Neural progenitor cell (in vitro differentiated cells): ENCODE results near the gene TEP1. TPM values are rescaled to one million over a fixed set of nuclear protein-coding genes. Genes with fewer than 3 reads are reported as not detected.

Experiments used
- DNase-seq: peaks from one replicate; pipeline ENCODE4 v3.0.0-alpha.2; 2016; ENCODE audit warnings: low spot score
- H2AFZ ChIP-seq: fragments of 200-600 bp; sonication (generic); replicated peaks from 2 replicates; pipeline ENCODE4 v1.6.1; 2016; ENCODE audit warnings: antibody characterized with exemption
- H3F3A ChIP-seq: fragments of 200-600 bp; sonication (generic); 2 replicates; pipeline ENCODE4 v1.6.1; 2016; ENCODE audit warnings: antibody characterized with exemption, low read depth
- H3K27ac ChIP-seq: fragments of 200-600 bp; sonication (generic); 2 replicates; pipeline ENCODE4 v1.5.1; 2016; ENCODE audit warnings: mild to moderate bottlenecking
- H3K27me3 ChIP-seq: fragments of 200-600 bp; sonication (generic); 2 replicates; pipeline ENCODE4 v1.6.1; 2016; ENCODE audit warnings: mild to moderate bottlenecking, moderate library complexity
- H3K36me3 ChIP-seq: fragments of 200-600 bp; sonication (generic); 2 replicates; pipeline ENCODE4 v1.5.1; 2016
- H3K4me1 ChIP-seq: fragments of 200-600 bp; sonication (generic); 2 replicates; pipeline ENCODE4 v1.6.1; 2016; ENCODE audit warnings: mixed run types
- H3K4me2 ChIP-seq: fragments of 200-600 bp; sonication (generic); 2 replicates; pipeline ENCODE4 v1.6.1; 2016
- H3K4me3 ChIP-seq: fragments of 200-600 bp; sonication (generic); 2 replicates; pipeline ENCODE4 v1.5.1; 2016
- H3K79me2 ChIP-seq: fragments of 200-600 bp; sonication (generic); 2 replicates; pipeline ENCODE4 v1.6.1; 2016; ENCODE audit warnings: low read depth
- H3K9ac ChIP-seq: fragments of 200-600 bp; sonication (generic); 2 replicates; pipeline ENCODE4 v1.6.1; 2016
- H3K9me3 ChIP-seq: fragments of 200-600 bp; sonication (generic); 2 replicates; pipeline ENCODE4 v1.5.1; 2016; ENCODE audit warnings: low read depth
- H4K20me1 ChIP-seq: fragments of 200-600 bp; sonication (generic); 2 replicates; pipeline ENCODE4 v1.6.1; 2016; ENCODE audit warnings: low read depth
- H3K27ac Mint-ChIP-seq: 3 replicates; pipeline ENCODE4 v1.8.0; 2021; ENCODE audit warnings: mixed read lengths
- H3K27me3 Mint-ChIP-seq: 2 replicates; pipeline ENCODE4 v1.8.0; 2022; ENCODE audit warnings: low read depth, mild to moderate bottlenecking, inconsistent platforms, moderate library complexity, mixed read lengths; ENCODE audit not compliant: insufficient read depth
- H3K36me3 Mint-ChIP-seq: 3 replicates; pipeline ENCODE4 v1.8.0; 2021; ENCODE audit warnings: mixed read lengths
- H3K4me1 Mint-ChIP-seq: 3 replicates; pipeline ENCODE4 v1.8.0; 2021; ENCODE audit warnings: mixed read lengths
- H3K4me3 Mint-ChIP-seq: 3 replicates; pipeline ENCODE4 v1.8.0; 2021; ENCODE audit warnings: mild to moderate bottlenecking, moderate library complexity, mixed read lengths
- H3K9me3 Mint-ChIP-seq: 3 replicates; pipeline ENCODE4 v1.8.0; 2020; ENCODE audit warnings: mixed read lengths
- EZH2 ChIP-seq: fragments of 200-600 bp; sonication (generic); IDR thresholded peaks from 2 replicates; pipeline ENCODE4 v1.6.1; 2017; ENCODE audit warnings: antibody characterized with exemption, mild to moderate bottlenecking, moderate library complexity
- EZH2phosphoT487 ChIP-seq: fragments of 200-600 bp; sonication (generic); IDR thresholded peaks from 2 replicates; pipeline ENCODE4 v1.6.1; 2017; ENCODE audit warnings: antibody characterized with exemption
- total RNA-seq: library from RNA; depleted of rRNA; stranded (reverse); fragments of >200 nt; gene quantifications from 2 replicates; pipeline ENCODE4 v1.2.3, GENCODE V29; 2015; ENCODE audit warnings: low replicate concordance
- TF ChIP-seq, protein P1 (sequence below): fragments of 200-600 bp; sonication (generic); IDR thresholded peaks from 2 replicates; pipeline ENCODE4 v1.5.1; 2017; ENCODE audit warnings: antibody characterized with exemption, mild to moderate bottlenecking

The TEP1 gene
- total RNA-seq, 1 donor from 2014 or later = 19.8 TPM

DNA sequence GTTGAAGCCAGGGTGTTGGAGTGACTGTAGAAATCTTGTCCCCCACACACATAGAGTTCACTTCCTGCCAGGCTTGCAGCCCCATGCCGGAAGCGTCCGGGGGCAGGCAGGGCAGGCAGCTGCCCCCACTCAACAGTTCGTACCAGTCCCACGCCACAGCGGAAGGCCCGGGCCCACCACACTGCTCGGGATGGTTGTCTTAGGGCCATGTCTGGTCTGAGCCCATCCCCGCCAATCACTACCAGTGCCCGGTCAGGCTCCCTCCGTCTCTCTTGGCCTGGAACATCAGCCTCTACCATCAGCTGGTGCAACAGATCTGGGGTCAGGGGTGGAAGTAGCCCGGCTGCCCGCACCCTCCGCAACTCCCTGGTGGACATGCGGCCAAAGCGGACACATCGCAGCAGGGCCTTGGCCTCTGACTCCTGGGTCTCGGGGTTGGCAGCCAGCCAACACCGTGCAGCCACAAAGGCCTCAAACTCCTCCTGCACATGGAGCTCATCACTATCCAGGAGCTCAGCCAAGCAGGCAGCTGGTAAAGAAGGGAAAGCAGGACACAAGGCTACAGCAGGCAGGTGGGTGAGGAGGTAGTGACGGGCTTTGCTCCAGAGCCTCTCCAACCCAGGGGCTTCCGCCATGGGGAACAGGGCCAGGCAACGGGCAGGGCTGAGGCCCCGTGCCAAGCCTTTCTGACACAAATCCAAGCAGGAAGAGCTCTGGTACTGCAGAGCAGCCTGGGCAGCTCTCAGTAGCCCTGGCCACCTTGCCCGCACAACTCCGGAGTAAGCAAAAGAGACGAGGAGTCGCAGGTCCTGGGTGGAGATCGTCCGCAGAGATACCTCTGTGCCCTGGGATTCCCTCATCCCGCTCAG, 16.7 kb upstream of the TEP1 start:
- Mint-ChIP-seq H3K27me3 (peaks cover 3% of the 10 kb centered on the region), H3K4me3 (no peak overlapping the region), H3K36me3 (no peaks in the 10 kb centered on the region), H3K9me3 (no peaks in the 10 kb centered on the region), H3K27ac (no peak overlapping the region), H3K4me1 (no peaks in the 10 kb centered on the region)
- Histone ChIP-seq H4K20me1 (no peaks in the 10 kb centered on the region), H3K27me3 (no peaks in the 10 kb centered on the region), H3K4me1 (no peaks in the 10 kb centered on the region), H3K27ac (no peak overlapping the region), H3F3A (no peaks in the 10 kb centered on the region), H3K9ac (no peak overlapping the region), H3K4me2 (no peak overlapping the region), H3K79me2 (no peaks in the 10 kb centered on the region), H2AFZ (no peak overlapping the region), H3K36me3 (no peaks in the 10 kb centered on the region), H3K4me3 (no peak overlapping the region), H3K9me3 (no peaks in the 10 kb centered on the region)
- no peak for TF ChIP-seq EZH2phosphoT487
- no peak for TF ChIP-seq EZH2
- TF ChIP-seq, protein P1, sequence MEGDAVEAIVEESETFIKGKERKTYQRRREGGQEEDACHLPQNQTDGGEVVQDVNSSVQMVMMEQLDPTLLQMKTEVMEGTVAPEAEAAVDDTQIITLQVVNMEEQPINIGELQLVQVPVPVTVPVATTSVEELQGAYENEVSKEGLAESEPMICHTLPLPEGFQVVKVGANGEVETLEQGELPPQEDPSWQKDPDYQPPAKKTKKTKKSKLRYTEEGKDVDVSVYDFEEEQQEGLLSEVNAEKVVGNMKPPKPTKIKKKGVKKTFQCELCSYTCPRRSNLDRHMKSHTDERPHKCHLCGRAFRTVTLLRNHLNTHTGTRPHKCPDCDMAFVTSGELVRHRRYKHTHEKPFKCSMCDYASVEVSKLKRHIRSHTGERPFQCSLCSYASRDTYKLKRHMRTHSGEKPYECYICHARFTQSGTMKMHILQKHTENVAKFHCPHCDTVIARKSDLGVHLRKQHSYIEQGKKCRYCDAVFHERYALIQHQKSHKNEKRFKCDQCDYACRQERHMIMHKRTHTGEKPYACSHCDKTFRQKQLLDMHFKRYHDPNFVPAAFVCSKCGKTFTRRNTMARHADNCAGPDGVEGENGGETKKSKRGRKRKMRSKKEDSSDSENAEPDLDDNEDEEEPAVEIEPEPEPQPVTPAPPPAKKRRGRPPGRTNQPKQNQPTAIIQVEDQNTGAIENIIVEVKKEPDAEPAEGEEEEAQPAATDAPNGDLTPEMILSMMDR = no peak
- no peak for DNase-seq

DNA sequence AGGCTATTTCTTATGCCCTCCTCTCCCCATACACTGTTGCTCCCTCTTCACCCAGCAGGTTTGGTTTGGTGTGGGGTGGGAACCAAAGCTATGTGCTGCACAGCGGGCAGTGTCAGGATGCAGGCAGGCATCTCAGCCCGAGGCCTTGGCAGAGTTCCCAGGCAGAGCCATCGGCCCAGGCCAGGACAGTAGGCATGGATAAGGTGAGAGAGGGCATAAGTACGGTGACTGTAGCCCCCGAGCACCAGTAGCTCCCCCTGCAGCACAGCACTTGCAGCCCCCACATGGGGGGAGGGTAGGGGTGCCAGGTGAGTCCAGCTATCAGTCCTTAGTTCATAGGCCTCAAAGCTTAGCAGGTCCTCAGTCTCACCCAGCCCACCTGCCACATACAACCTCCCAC, 15.5 kb upstream of the TEP1 start:
- no peaks in the 10 kb centered on the region for H3K36me3 ChIP-seq
- Mint-ChIP-seq H3K27me3 (peaks cover 3% of the 10 kb centered on the region), H3K36me3 (no peaks in the 10 kb centered on the region), H3K27ac (no peak overlapping the region), H3K4me1 (no peaks in the 10 kb centered on the region), H3K9me3 (no peaks in the 10 kb centered on the region), H3K4me3 (no peak overlapping the region)
- H3K4me2 ChIP-seq = no peak overlapping the region
- DNase-seq = no peak
- H3K79me2 ChIP-seq = no peaks in the 10 kb centered on the region
- H3K27ac ChIP-seq = no peak overlapping the region
- H3K4me1 ChIP-seq = no peaks in the 10 kb centered on the region
- no peaks in the 10 kb centered on the region for H3K9me3 ChIP-seq
- no peak overlapping the region for H2AFZ ChIP-seq
- no peaks in the 10 kb centered on the region for H3K27me3 ChIP-seq
- TF ChIP-seq EZH2 = no peak
- TF ChIP-seq, protein P1 = no peak
- TF ChIP-seq EZH2phosphoT487 = no peak
- no peak overlapping the region for H3K4me3 ChIP-seq
- no peaks in the 10 kb centered on the region for H4K20me1 ChIP-seq
- H3F3A ChIP-seq = no peaks in the 10 kb centered on the region
- H3K9ac ChIP-seq = no peak overlapping the region

DNA sequence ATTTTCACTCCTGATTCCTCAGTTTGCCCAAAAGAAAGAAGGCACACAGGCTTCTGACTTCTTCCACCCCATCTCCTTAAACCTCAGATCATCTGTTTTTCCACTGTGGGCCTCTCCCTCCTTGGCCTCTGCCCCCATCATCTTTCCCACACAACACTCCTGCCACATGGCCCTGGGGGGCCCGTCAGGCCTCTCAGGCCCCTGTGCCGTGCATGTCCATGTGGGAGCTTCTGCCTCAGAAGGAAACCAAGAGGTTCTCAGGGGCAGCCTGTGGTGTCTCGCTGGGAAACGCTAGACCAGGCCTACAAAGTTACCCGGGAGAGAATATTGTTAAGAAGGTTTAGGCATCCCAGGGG, 14.7 kb upstream of the TEP1 start:
- no peaks in the 10 kb centered on the region for H3K4me1 Mint-ChIP-seq
- no peak overlapping the region for H3K27ac ChIP-seq
- no peaks in the 10 kb centered on the region for H3K9me3 ChIP-seq
- H3K4me1 ChIP-seq = no peaks in the 10 kb centered on the region
- H3K4me2 ChIP-seq = no peak overlapping the region
- no peaks in the 10 kb centered on the region for H3K79me2 ChIP-seq
- no peak overlapping the region for H3K9ac ChIP-seq
- H3K27me3 Mint-ChIP-seq = peaks cover 3% of the 10 kb centered on the region
- no peak for DNase-seq
- no peaks in the 10 kb centered on the region for H3K36me3 Mint-ChIP-seq
- H3K27me3 ChIP-seq = no peaks in the 10 kb centered on the region
- H3K9me3 Mint-ChIP-seq = no peaks in the 10 kb centered on the region
- H3K4me3 ChIP-seq = no peak overlapping the region
- H3F3A ChIP-seq = no peaks in the 10 kb centered on the region
- no peaks in the 10 kb centered on the region for H4K20me1 ChIP-seq
- TF ChIP-seq EZH2phosphoT487 = no peak
- TF ChIP-seq, protein P1 = no peak
- no peak for TF ChIP-seq EZH2
- no peak overlapping the region for H2AFZ ChIP-seq
- H3K27ac Mint-ChIP-seq = no peak overlapping the region
- H3K4me3 Mint-ChIP-seq = no peak overlapping the region
- no peaks in the 10 kb centered on the region for H3K36me3 ChIP-seq
